ENCODE measurements around the gene SEMA3E. TPM values are rescaled to one million over a fixed set of nuclear protein-coding genes. Genes with fewer than 3 reads are reported as not detected.

SEMA3E gene
- total and polyA plus RNA-seq, 9 of the 15 experiments (the other 6 are each of a cell fraction or from before 2014, with no cell fraction given) = 0.01 to 1.4 (median 0.14) TPM; not detected in 2

DNA sequence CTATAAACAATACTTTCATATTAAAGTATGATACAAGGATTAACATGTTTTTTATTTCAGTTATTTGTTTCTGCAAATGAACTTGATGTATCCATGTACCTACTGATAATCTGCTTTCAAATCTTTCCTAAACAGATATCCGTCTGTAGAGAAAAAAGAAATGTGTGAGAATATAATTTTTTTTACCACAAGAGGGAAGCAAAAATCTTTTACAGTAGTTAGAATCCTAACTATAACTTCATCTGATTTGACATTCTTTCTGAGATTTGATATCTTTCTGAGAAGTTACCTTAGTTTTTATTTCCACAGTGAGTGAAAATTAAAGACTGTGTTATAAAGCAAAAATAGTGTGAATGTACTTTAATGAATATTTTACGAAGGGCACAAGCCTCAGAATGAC, 282.3 kb downstream of the SEMA3E start:
- no peak for FAIRE-seq
- Histone ChIP-seq H3K79me2 (ENCODE audit: control insufficient read depth, insufficient read depth, low read length) (no peaks in the 10 kb centered on the region), H3K4me1 (replicated peaks in 1 of 2; ENCODE audit: control insufficient read depth in 2 of 2, insufficient read depth in 2 of 2, low read length in 2 of 2) (no peaks in the 10 kb centered on the region), H3K27ac (ENCODE audit: extremely low read depth, low read depth, low read length) (no peak overlapping the region), H4K20me1 (replicated peaks; ENCODE audit: control insufficient read depth, insufficient read depth, low read length) (no peaks in the 10 kb centered on the region), H3K9me3 (replicated peaks; ENCODE audit: control insufficient read depth, insufficient read depth, low read depth, low read length) (no peaks in the 10 kb centered on the region), H2AFZ (ENCODE audit: low read depth, low read length) (no peak overlapping the region), H3K9me1 (ENCODE audit: control insufficient read depth, insufficient read depth, low read length) (no peaks in the 10 kb centered on the region), H3K27me3 (ENCODE audit: control insufficient read depth in 2 of 2, insufficient read depth in 2 of 2, low read length in 2 of 2) (no peaks in the 10 kb centered on the region), H3K4me3 (no peak overlapping the region), H3K36me3 (ENCODE audit: control insufficient read depth, insufficient read depth, low read length) (no peaks in the 10 kb centered on the region), H3K9ac (ENCODE audit: insufficient read depth in 1 of 2, low read depth in 2 of 2, low read length in 2 of 2) (no peak overlapping the region), H3K4me2 (ENCODE audit: insufficient read depth, low read length) (no peak overlapping the region)
- ATAC-seq = no peak
- intact Hi-C loops (cut with micrococcal nuclease) = no loop called here
- no peak for TF ChIP-seq ZNF644 (tag; IDR thresholded peaks at IDR 0.05; ENCODE audit: low read depth)
- TF ChIP-seq RBM39 (optimal IDR thresholded peaks at IDR 0.05; ENCODE audit: low read depth, low read length) = no peak
- TF ChIP-seq GATA2 (CRISPR knock-in tag; IDR thresholded peaks at IDR 0.05) = no peak
- CTCF ChIA-PET (ENCODE audit: low intra/inter-chr PET ratio) = no interaction called here
- no peak for DNase-seq (ENCODE audit: extremely low read depth in 1 of 4, low spot score in 3 of 4)
- BruUV-seq (replicated peaks) = no TSS peak
- POLR2A ChIA-PET = no interaction called here
- WGBS (ENCODE audit: insufficient coverage, low coverage, missing lambda C conversion rate) = 0% methylated on average over 2 of the region's 2 CpGs
- in situ Hi-C loops (cut with MboI) = no loop called here

DNA sequence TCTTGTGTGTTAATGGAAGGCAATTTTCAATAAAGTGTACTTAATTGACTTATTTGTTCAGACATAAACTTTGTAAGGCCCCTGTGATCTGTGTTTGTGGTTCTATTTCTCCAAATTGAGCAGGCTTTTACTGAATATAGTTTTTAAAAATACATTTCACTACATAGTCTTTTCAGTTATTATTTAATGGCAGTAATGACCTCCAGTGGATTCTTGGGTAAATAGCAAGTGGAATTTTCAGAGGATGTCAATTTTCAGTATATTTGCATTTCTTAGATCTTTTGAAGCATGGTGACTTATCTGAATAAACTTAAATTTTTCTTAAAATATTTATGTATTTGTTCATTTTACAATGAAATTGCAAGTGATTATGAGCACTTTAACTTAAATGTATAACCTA, 283.2 kb downstream of the SEMA3E start:
- in situ Hi-C loops (cut with MboI) = no loop called here
- ChIA-PET POLR2A (no interaction called here), CTCF (ENCODE audit: low intra/inter-chr PET ratio) (no interaction called here)
- Histone ChIP-seq H3K4me1 (replicated peaks in 1 of 2; ENCODE audit: control insufficient read depth in 2 of 2, insufficient read depth in 2 of 2, low read length in 2 of 2) (no peaks in the 10 kb centered on the region), H4K20me1 (replicated peaks; ENCODE audit: control insufficient read depth, insufficient read depth, low read length) (no peaks in the 10 kb centered on the region), H3K4me2 (ENCODE audit: insufficient read depth, low read length) (no peak overlapping the region), H2AFZ (ENCODE audit: low read depth, low read length) (no peak overlapping the region), H3K36me3 (ENCODE audit: control insufficient read depth, insufficient read depth, low read length) (no peaks in the 10 kb centered on the region), H3K9me3 (replicated peaks; ENCODE audit: control insufficient read depth, insufficient read depth, low read depth, low read length) (no peaks in the 10 kb centered on the region), H3K4me3 (no peak overlapping the region), H3K27me3 (ENCODE audit: control insufficient read depth in 2 of 2, insufficient read depth in 2 of 2, low read length in 2 of 2) (no peaks in the 10 kb centered on the region), H3K9ac (ENCODE audit: insufficient read depth in 1 of 2, low read depth in 2 of 2, low read length in 2 of 2) (no peak overlapping the region), H3K9me1 (ENCODE audit: control insufficient read depth, insufficient read depth, low read length) (no peaks in the 10 kb centered on the region), H3K27ac (ENCODE audit: extremely low read depth, low read depth, low read length) (no peak overlapping the region), H3K79me2 (ENCODE audit: control insufficient read depth, insufficient read depth, low read length) (no peaks in the 10 kb centered on the region)
- intact Hi-C loops (cut with micrococcal nuclease) = no loop called here
- BruUV-seq (replicated peaks) = no TSS peak
- DNase-seq (ENCODE audit: extremely low read depth in 1 of 4, low spot score in 3 of 4) = no peak
- no peak for TF ChIP-seq KDM2B (CRISPR knock-in tag; IDR thresholded peaks at IDR 0.05)
- no peak for TF ChIP-seq ELF2 (CRISPR knock-in tag; IDR thresholded peaks at IDR 0.05)
- TF ChIP-seq KLF1 (tag; IDR thresholded peaks at IDR 0.05) = no peak
- TF ChIP-seq HCFC1 (IDR thresholded peaks at IDR 0.05; ENCODE audit: low read depth, low read length) = no peak
- no peak for TF ChIP-seq ZNF121 (CRISPR knock-in tag; conservative IDR thresholded peaks at IDR 0.05)
- TF ChIP-seq, protein P1, sequence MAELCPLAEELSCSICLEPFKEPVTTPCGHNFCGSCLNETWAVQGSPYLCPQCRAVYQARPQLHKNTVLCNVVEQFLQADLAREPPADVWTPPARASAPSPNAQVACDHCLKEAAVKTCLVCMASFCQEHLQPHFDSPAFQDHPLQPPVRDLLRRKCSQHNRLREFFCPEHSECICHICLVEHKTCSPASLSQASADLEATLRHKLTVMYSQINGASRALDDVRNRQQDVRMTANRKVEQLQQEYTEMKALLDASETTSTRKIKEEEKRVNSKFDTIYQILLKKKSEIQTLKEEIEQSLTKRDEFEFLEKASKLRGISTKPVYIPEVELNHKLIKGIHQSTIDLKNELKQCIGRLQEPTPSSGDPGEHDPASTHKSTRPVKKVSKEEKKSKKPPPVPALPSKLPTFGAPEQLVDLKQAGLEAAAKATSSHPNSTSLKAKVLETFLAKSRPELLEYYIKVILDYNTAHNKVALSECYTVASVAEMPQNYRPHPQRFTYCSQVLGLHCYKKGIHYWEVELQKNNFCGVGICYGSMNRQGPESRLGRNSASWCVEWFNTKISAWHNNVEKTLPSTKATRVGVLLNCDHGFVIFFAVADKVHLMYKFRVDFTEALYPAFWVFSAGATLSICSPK (IDR thresholded peaks at IDR 0.05; ENCODE audit: borderline replicate concordance) = no peak
- no peak for TF ChIP-seq ZNF263 (CRISPR knock-in tag; IDR thresholded peaks at IDR 0.05; ENCODE audit: borderline replicate concordance)
- TF ChIP-seq, protein P2, sequence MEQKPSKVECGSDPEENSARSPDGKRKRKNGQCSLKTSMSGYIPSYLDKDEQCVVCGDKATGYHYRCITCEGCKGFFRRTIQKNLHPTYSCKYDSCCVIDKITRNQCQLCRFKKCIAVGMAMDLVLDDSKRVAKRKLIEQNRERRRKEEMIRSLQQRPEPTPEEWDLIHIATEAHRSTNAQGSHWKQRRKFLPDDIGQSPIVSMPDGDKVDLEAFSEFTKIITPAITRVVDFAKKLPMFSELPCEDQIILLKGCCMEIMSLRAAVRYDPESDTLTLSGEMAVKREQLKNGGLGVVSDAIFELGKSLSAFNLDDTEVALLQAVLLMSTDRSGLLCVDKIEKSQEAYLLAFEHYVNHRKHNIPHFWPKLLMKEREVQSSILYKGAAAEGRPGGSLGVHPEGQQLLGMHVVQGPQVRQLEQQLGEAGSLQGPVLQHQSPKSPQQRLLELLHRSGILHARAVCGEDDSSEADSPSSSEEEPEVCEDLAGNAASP (IDR thresholded peaks at IDR 0.05) = no peak
- FAIRE-seq = no peak
- ATAC-seq = no peak
